Prostate gland (tissue), 2 donors: ENCODE measurements around the gene SMO.

Source experiments
- POLR2A ChIP-seq: fragments of 450-650 bp; IDR thresholded peaks from one replicate; pipeline ENCODE4 v1.6.1; 2016; ENCODE audit warnings: antibody characterized with exemption, mild to moderate bottlenecking
- TF ChIP-seq, protein P1 (sequence below), 4 experiments: fragments of 200-600 bp in 2 of 4; fragments of 450-650 bp in 2 of 4; sonication (generic) in 2 of 4; IDR thresholded peaks; 1 replicate in 3 of 4; 2 replicates in 1 of 4; pipeline ENCODE4 v1.5.1; 2016 to 2019; ENCODE audit warnings: antibody characterized with exemption in 4 of 4, mild to moderate bottlenecking in 2 of 4, moderate library complexity in 2 of 4

DNA sequence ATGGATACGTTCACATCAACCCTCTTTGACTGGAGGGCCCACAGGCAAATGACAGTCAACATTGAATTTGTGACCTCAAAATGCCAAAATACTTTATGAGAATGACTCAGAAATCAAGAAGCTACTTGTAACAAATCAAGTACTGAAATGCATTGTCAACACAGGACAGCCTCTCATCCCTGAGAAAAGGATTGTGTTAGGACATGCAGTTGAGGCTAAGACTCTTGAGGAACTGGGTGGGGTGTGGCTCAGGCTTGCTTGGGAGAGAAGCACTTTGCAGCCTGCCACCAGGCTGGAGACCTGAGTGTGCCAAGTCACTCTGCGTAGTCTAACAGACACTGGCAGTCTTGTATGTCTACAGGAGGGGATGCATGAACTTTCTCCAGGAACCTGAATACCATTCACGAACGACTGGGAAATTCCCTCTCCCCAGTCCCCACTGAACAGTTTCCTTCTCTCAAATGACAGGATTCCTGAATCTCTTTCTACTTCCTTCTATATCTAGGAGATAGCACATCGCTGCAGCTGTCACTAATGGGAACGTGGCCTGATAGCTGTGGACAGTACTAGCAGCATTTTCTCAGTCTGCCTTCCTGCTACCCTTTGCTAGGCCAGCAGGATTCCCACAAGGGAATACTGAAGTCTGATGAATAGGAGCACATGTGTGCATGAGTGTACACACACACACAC, 3.3 kb upstream of the SMO start:
- TF ChIP-seq, protein P1, sequence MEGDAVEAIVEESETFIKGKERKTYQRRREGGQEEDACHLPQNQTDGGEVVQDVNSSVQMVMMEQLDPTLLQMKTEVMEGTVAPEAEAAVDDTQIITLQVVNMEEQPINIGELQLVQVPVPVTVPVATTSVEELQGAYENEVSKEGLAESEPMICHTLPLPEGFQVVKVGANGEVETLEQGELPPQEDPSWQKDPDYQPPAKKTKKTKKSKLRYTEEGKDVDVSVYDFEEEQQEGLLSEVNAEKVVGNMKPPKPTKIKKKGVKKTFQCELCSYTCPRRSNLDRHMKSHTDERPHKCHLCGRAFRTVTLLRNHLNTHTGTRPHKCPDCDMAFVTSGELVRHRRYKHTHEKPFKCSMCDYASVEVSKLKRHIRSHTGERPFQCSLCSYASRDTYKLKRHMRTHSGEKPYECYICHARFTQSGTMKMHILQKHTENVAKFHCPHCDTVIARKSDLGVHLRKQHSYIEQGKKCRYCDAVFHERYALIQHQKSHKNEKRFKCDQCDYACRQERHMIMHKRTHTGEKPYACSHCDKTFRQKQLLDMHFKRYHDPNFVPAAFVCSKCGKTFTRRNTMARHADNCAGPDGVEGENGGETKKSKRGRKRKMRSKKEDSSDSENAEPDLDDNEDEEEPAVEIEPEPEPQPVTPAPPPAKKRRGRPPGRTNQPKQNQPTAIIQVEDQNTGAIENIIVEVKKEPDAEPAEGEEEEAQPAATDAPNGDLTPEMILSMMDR (IDR thresholded peaks at IDR 0.05): no peak
- no peak for TF ChIP-seq POLR2A
